Kidney (tissue), 14 donors: ENCODE measurements around the gene ARHGEF7. TPM values are rescaled to one million over a fixed set of nuclear protein-coding genes. Genes with fewer than 3 reads are reported as not detected.

Source experiments
- DNase-seq, 5 donors: peaks; one replicate each; pipeline ENCODE4 v3.0.0-alpha.2; 2013 to 2020
- FAIRE-seq: peaks from 2 replicates; lab custom pipeline; 2012; peaks lifted over from hg19 to GRCh38; lab: Jason Lieb, UNC
- H3K27ac ChIP-seq, 2 donors: one replicate each; pipeline ENCODE4 v1.7.0; 2013; ENCODE audit warnings: low read depth in 2 of 2, low read length in 2 of 2, inconsistent platforms in 1 of 2
- H3K27me3 ChIP-seq: one replicate; pipeline ENCODE4 v1.7.1; 2013; ENCODE audit warnings: low read length, inconsistent platforms; ENCODE audit not compliant: control insufficient read depth, insufficient read depth
- H3K36me3 ChIP-seq, 3 donors: one replicate each; pipeline versions ENCODE4 v1.7.0 to v1.7.1; 2013; ENCODE audit warnings: low read length in 3 of 3, control low read depth in 1 of 3, inconsistent platforms in 1 of 3; ENCODE audit not compliant: insufficient read depth in 3 of 3, control insufficient read depth in 2 of 3
- H3K4me1 ChIP-seq, 3 donors: one replicate each; pipeline versions ENCODE4 v1.7.0 to v1.7.1; 2013; ENCODE audit warnings: low read length in 3 of 3, inconsistent platforms in 1 of 3, low read depth in 1 of 3; ENCODE audit not compliant: control insufficient read depth in 2 of 3, insufficient read depth in 2 of 3
- H3K4me3 ChIP-seq, 3 donors: one replicate each; pipeline versions ENCODE4 v1.7.0 to v1.8.1; 2013; ENCODE audit warnings: low read length in 3 of 3, control low read depth in 1 of 3, inconsistent platforms in 1 of 3
- H3K9ac ChIP-seq, 3 donors: one replicate each; pipeline versions ENCODE4 v1.7.0 to v1.7.1; 2013; ENCODE audit warnings: low read length in 3 of 3, control low read depth in 1 of 3, inconsistent platforms in 1 of 3
- H3K9me3 ChIP-seq, 3 donors: one replicate each; pipeline versions ENCODE4 v1.7.0 to v1.7.1; 2013; ENCODE audit warnings: low read length in 3 of 3, control low read depth in 1 of 3, inconsistent platforms in 1 of 3; ENCODE audit not compliant: control insufficient read depth in 2 of 3, insufficient read depth in 1 of 3
- intact Hi-C: fragments of 100-400 bp; cut with DNase I; formaldehyde crosslinking; loops from one replicate; pipeline ENCODE4 v1.11.1; 2022
- polyA plus RNA-seq: library from polyadenylated mRNA; stranded (reverse); fragments of 350-450 nt; fragmentation: Illumina TruSeq; extraction: RNeasy Lipid Tissue Mini Kit (QIAGEN cat#74804); gene quantifications from one replicate; pipeline ENCODE4 v1.2.3, GENCODE V29; 2014; ENCODE audit warnings: low read depth, low replicate concordance; ENCODE audit not compliant: insufficient read depth
- total RNA-seq: library from RNA; stranded (reverse); fragmentation: NEBNext Ultra II Directional; extraction: Animal tissue kit (Norgen Biotek cat#: 25700); gene quantifications from one replicate; pipeline ENCODE4 v1.2.1, GENCODE V29; 2021
- TF ChIP-seq, protein P1 (sequence below): IDR thresholded peaks from 3 replicates; pipeline ENCODE4 v1.5.1; 2012; ENCODE audit warnings: mild to moderate bottlenecking, moderate library complexity, borderline replicate concordance; ENCODE audit not compliant: insufficient read depth; ENCODE audit errors: extremely low read depth
- donor health status: control.
- donor health status: control.
- donor health status: control.
- donor health status: control.
- donor health status: control.
- donor health status: DM: yes; HTN: yes; CAD: no.
- donor health status: Normal renal cell carcinoma (clear cell type).

Gene ARHGEF7
- total and polyA plus RNA-seq, 2 donors from 2014 or later: 17.9 to 56.4 TPM

DNA sequence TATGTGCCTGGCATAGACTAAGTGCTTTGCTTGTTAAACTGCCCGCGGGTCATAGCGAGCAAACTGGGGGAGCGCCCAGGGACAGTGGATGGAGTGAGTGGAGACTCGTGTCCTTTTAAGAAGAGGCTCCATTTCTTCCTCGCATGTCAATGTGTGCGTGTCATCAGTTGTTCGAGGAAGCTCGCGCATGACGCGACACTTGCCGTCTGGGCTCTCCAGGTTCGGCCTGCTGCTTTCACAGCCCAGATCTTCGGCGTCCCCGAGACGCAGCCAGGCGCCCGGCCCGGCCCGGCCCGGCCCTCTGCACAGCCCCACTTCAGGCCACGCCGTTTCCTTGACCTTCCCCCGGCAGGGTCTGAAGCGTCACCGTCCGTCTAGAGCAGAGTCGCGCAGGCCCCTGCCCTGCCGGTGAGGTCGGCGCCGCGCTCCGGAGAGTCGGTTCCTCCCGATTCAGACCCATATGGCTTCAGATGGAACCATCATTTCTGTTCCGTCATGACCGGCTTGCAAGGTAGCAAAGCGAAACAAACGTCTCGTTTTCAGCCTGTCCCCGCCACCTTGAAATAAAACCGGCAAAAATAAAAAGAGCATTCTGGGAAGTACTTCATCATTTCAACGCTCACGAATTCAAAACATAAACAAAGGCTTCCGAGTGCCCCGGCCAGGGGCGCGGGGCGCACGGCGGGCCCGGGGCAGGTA is 599 bp upstream of the ARHGEF7 start:
- intact Hi-C loops: no loop called here
- Histone ChIP-seq H3K27me3 (peaks cover 2% of the 10 kb centered on the region), H3K9me3 (no peaks in the 10 kb centered on the region), H3K4me1 (peaks cover 0 to 9% (median 5%) of the 10 kb centered on the region in 3 donors), H3K9ac (peak overlapping the region in 2 of 3 donors; percentile 17 to 67), H3K4me3 (peak overlapping the region; percentile 50 to 83 (median 63)), H3K27ac (peak overlapping the region; percentile 5 to 76), H3K36me3 (no peaks in the 10 kb centered on the region)
- FAIRE-seq (no peak), DNase-seq (peak in 4 of 5 donors; percentile 58 to 76 (median 74))
- TF ChIP-seq, protein P1, sequence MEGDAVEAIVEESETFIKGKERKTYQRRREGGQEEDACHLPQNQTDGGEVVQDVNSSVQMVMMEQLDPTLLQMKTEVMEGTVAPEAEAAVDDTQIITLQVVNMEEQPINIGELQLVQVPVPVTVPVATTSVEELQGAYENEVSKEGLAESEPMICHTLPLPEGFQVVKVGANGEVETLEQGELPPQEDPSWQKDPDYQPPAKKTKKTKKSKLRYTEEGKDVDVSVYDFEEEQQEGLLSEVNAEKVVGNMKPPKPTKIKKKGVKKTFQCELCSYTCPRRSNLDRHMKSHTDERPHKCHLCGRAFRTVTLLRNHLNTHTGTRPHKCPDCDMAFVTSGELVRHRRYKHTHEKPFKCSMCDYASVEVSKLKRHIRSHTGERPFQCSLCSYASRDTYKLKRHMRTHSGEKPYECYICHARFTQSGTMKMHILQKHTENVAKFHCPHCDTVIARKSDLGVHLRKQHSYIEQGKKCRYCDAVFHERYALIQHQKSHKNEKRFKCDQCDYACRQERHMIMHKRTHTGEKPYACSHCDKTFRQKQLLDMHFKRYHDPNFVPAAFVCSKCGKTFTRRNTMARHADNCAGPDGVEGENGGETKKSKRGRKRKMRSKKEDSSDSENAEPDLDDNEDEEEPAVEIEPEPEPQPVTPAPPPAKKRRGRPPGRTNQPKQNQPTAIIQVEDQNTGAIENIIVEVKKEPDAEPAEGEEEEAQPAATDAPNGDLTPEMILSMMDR: no peak

DNA sequence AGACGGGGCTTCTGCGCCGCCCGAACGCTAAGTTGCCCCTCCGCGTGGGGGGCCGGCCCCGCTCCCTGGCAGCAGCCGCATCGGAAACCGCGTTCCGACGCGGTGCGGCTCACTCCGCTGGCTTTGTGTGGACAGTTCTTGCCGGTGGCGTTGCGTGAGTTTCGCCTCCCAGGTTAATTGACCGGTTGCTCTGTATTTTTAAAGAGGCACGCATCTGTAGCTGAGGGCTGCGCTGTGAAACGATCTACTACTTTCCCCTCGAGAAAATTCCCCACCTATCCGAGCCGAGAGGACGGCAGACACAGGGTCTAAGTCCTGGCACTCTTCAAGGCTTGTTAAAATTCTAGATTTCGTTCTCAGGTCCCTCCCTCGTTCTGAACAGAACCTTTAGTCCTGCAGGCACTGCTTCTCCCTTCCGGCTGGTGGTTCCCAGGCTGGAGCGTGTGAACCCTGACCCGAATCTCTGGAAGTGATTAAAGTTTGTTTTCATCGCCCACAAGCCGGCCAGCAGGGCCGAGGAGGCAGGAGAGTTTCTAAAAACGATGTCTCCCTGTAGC is 933 bp downstream of the ARHGEF7 start:
- Histone ChIP-seq H3K36me3 (no peaks in the 10 kb centered on the region), H3K27ac (peak overlapping the region in 1 of 2 donors; percentile 66), H3K9me3 (no peaks in the 10 kb centered on the region), H3K9ac (peak overlapping the region; percentile 48 to 62 (median 53)), H3K4me1 (peaks cover 0 to 11% (median 9%) of the 10 kb centered on the region in 3 donors), H3K27me3 (peaks cover 2% of the 10 kb centered on the region), H3K4me3 (peak overlapping the region; percentile 71 to 81 (median 81))
- intact Hi-C loops: no loop called here
- DNase-seq: peak in 4 of 5 donors; percentile 74 to 88 (median 82)
- TF ChIP-seq, protein P1: no peak
- no peak for FAIRE-seq

DNA sequence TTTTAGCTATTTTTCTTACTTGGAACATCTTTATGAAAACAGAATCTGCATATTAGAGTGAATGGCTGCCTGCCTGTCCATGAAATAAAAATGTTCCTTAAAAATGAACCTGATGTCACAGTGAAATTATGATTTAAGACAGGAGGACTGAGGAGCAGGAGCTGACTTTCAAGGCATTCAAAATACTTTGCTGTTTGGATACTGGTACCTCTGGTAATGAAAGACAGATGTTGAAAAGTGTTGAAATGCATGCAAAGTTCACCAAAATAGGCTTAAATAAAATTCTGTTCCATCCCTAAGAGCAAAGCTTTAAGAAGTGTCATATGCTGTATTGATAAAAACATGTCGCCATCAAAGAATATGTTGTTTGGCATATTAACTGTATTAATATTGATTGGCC is 1.7 kb downstream of the ARHGEF7 start:
- no peaks in the 10 kb centered on the region for H3K36me3 ChIP-seq
- no peak overlapping the region for H3K9ac ChIP-seq
- peaks cover 2% of the 10 kb centered on the region for H3K27me3 ChIP-seq
- FAIRE-seq (no peak), DNase-seq (no peak)
- H3K4me3 ChIP-seq: no peak overlapping the region
- no peaks in the 10 kb centered on the region for H3K9me3 ChIP-seq
- no peak overlapping the region for H3K27ac ChIP-seq
- intact Hi-C loops: no loop called here
- peaks cover 0 to 11% (median 9%) of the 10 kb centered on the region in 3 donors for H3K4me1 ChIP-seq
- TF ChIP-seq, protein P1: no peak
